Cardiac muscle cell (in vitro differentiated cells and primary cell): ENCODE measurements around the gene SND1. TPM values are rescaled to one million over a fixed set of nuclear protein-coding genes. Genes with fewer than 3 reads are reported as not detected.

ENCODE experiments used
- DNase-seq, 2 donors: peaks; one replicate each; pipeline versions ENCODE4 v3.0.0 to v3.0.0-alpha.2; 2010 to 2017; ENCODE audit warnings: low read depth in 1 of 2, low spot score in 1 of 2
- H3K27ac ChIP-seq: fragments of 200-600 bp; sonication (generic); 2 replicates; pipeline ENCODE4 v1.5.1; 2016
- H3K27me3 ChIP-seq: fragments of 200-600 bp; sonication (generic); 2 replicates; pipeline ENCODE4 v1.6.0; 2016; ENCODE audit warnings: control low read depth
- H3K36me3 ChIP-seq: fragments of 200-600 bp; sonication (generic); 2 replicates; pipeline ENCODE4 v1.5.1; 2016; ENCODE audit warnings: control low read depth
- H3K4me1 ChIP-seq: fragments of 200-600 bp; sonication (generic); 2 replicates; pipeline ENCODE4 v1.8.1; 2017; ENCODE audit warnings: low read depth, mild to moderate bottlenecking, mixed run types
- H3K4me3 ChIP-seq: fragments of 200-600 bp; sonication (generic); 2 replicates; pipeline ENCODE4 v1.5.1; 2016; ENCODE audit warnings: mild to moderate bottlenecking
- H3K9me3 ChIP-seq: fragments of 200-600 bp; sonication (generic); 2 replicates; pipeline ENCODE4 v1.5.1; 2017; ENCODE audit warnings: low read depth, mild to moderate bottlenecking, control low read depth
- polyA plus RNA-seq: library from polyadenylated mRNA; unstranded; fragments of >200 nt; fragmentation: Nextera tagmentation; extraction: Ambion mirVana; gene quantifications from 2 replicates; pipeline ENCODE4 v1.2.1, GENCODE V29; 2016
- total RNA-seq: library from RNA; depleted of rRNA; stranded (reverse); fragments of >200 nt; gene quantifications from 2 replicates; pipeline ENCODE4 v1.2.3, GENCODE V29; 2016
- TF ChIP-seq, protein P1 (sequence below): IDR thresholded peaks from 2 replicates; pipeline ENCODE4 v1.5.1; 2012; ENCODE audit warnings: low read depth, mild to moderate bottlenecking, low read length

The SND1 gene
- total and polyA plus RNA-seq, 2 experiments from 2014 or later: 114 to 172 TPM

DNA sequence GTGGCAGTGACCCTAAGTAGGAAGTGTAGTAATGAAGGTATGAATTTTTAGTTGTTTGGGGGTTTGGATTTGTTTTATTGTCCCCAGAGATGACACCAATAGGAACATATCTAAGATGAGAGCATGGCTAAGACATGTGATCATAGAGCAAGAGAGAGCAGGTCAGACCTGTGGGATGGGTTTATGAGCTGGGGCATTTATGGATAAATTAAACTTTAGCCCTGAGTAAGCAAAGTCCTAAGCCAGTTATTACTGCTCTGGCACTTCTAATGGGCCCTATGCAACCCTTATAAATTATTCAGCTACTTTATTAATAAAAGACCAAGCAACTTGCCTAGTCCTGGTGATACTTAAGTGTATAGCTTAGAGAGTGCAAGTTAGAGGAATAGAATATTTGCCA is 294.1 kb downstream of the SND1 start:
- no peaks in the 10 kb centered on the region for H3K36me3 ChIP-seq
- H3K4me3 ChIP-seq: no peak overlapping the region
- no peak for DNase-seq
- H3K4me1 ChIP-seq: peaks cover 10% of the 10 kb centered on the region
- TF ChIP-seq, protein P1, sequence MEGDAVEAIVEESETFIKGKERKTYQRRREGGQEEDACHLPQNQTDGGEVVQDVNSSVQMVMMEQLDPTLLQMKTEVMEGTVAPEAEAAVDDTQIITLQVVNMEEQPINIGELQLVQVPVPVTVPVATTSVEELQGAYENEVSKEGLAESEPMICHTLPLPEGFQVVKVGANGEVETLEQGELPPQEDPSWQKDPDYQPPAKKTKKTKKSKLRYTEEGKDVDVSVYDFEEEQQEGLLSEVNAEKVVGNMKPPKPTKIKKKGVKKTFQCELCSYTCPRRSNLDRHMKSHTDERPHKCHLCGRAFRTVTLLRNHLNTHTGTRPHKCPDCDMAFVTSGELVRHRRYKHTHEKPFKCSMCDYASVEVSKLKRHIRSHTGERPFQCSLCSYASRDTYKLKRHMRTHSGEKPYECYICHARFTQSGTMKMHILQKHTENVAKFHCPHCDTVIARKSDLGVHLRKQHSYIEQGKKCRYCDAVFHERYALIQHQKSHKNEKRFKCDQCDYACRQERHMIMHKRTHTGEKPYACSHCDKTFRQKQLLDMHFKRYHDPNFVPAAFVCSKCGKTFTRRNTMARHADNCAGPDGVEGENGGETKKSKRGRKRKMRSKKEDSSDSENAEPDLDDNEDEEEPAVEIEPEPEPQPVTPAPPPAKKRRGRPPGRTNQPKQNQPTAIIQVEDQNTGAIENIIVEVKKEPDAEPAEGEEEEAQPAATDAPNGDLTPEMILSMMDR: no peak
- H3K27ac ChIP-seq: no peak overlapping the region
- no peaks in the 10 kb centered on the region for H3K9me3 ChIP-seq
- no peaks in the 10 kb centered on the region for H3K27me3 ChIP-seq

DNA sequence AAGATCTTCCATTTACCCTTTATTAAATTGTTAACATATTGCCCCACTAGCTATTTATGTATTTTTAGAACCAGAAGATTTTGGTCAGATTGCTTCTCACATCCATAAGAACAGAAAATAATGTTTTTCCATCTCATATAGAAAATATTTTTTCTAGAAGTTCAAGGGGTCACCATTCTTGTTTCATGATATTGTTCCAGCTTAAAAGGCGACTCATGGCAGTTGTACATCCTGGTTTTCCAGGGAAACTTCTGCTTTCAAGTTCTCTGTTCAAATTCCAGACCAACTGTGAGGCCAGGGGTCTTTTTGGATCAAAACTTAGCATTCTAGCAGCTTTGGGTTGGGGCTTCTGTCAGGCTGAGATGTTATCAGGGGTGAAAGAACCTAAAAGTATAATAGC is 294.9 kb downstream of the SND1 start:
- Histone ChIP-seq H3K4me3 (no peak overlapping the region), H3K9me3 (no peaks in the 10 kb centered on the region), H3K27ac (no peak overlapping the region), H3K27me3 (no peaks in the 10 kb centered on the region), H3K4me1 (peaks cover 10% of the 10 kb centered on the region), H3K36me3 (no peaks in the 10 kb centered on the region)
- DNase-seq: no peak
- TF ChIP-seq, protein P1: no peak

DNA sequence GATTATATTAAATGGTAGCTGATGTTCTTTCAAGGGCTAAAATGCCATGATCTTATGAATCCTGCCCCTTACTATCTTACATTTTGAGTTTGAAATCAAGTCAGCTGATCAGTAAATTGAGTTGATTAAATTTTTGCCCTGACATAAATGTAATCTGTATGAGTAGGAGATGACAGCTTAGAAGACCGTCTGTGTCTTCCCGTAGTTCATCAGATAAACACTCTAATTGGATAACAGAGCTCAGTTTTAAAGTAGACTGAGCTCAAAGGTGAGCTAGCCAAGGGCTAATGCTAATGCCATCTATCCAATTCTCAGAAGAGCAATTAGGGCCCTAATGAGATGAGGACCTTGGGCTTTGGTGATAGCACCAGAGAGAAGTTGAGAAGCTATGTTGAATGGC is 296.3 kb downstream of the SND1 start:
- Histone ChIP-seq H3K36me3 (no peaks in the 10 kb centered on the region), H3K9me3 (no peaks in the 10 kb centered on the region), H3K27ac (no peak overlapping the region), H3K27me3 (no peaks in the 10 kb centered on the region), H3K4me3 (no peak overlapping the region), H3K4me1 (peaks cover 9% of the 10 kb centered on the region)
- TF ChIP-seq, protein P1: no peak
- no peak for DNase-seq

DNA sequence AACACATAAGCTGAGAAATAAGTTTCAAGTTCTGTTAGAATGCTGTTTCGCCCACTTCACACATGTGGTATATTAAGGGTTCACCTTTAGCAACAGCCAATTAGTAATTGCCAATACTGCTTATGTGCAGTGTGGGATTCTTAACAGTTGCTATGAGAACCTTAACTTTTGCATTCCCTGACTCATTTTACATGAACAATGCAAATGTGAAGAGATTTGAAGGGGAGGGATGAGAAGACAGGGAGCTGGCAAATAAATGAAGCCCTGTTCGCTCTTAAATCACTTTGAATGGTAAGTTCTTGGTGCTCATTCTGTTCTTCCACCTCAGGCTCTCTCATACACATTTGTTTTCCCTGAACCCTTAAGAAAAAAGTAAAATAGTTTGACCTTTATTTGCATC is 296.9 kb downstream of the SND1 start:
- Histone ChIP-seq H3K27me3 (no peaks in the 10 kb centered on the region), H3K4me1 (peaks cover 4% of the 10 kb centered on the region), H3K4me3 (no peak overlapping the region), H3K27ac (no peak overlapping the region), H3K36me3 (no peaks in the 10 kb centered on the region), H3K9me3 (no peaks in the 10 kb centered on the region)
- DNase-seq: no peak
- TF ChIP-seq, protein P1: no peak

DNA sequence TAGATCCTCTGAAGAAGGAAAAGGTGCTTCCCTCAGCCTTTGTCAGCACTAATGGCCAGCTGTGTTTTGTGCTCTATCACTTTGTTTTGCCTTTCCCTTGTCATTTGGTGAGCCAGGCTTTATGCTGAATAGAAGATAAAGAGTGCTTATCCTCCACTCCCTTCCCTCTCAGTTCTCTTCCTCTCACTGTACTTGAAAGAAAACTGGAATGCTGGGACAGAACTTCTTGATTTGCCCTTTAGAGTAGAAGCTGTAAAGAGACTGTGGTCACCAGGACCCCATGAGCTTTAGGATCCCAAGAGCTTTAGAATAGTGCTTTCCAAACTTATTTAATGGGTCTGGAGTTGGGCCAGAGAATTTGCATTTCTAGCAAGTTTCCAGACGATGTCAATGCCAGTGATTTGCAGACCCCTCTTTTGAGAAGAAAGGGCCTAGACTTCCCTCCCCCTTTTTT is 297.8 kb downstream of the SND1 start:
- Histone ChIP-seq H3K27me3 (no peaks in the 10 kb centered on the region), H3K4me3 (no peak overlapping the region), H3K4me1 (peaks cover 4% of the 10 kb centered on the region), H3K36me3 (no peaks in the 10 kb centered on the region), H3K27ac (no peak overlapping the region), H3K9me3 (no peaks in the 10 kb centered on the region)
- DNase-seq: peak in 1 of 2 donors; percentile 18
- TF ChIP-seq, protein P1: no peak
